WTC11 (cell line): ENCODE measurements around the gene ELFN2. TPM values are rescaled to one million over a fixed set of nuclear protein-coding genes. Genes with fewer than 3 reads are reported as not detected.

Source experiments
- ATAC-seq: fragments of 200-7000 bp; cut with Tn5 transposase; 2 replicates; pipeline ENCODE4 v1.10.0; 2021; ENCODE audit warnings: mild to moderate bottlenecking, moderate library complexity
- CTCF ChIA-PET: fragments of 300-600 bp; sonication (Branson Sonifier 250); formaldehyde crosslinking; loops from one replicate; lab custom pipeline; 2021; ENCODE audit warnings: antibody characterized with exemption; lab: Charles Lee
- POLR2A ChIA-PET: fragments of 350-600 bp; sonication (Branson Sonifier 250); formaldehyde crosslinking; loops from one replicate; lab custom pipeline; 2021; ENCODE audit warnings: antibody characterized with exemption; lab: Charles Lee
- DNase-seq: peaks from one replicate; pipeline ENCODE4 v3.0.0; 2021; ENCODE audit warnings: low spot score
- H3K27ac Mint-ChIP-seq: 2 replicates; pipeline ENCODE4 v1.8.0; 2021; ENCODE audit warnings: mixed read lengths
- H3K27me3 Mint-ChIP-seq: 2 replicates; pipeline ENCODE4 v1.8.0; 2021; ENCODE audit warnings: low read depth, mild to moderate bottlenecking, moderate library complexity, mixed read lengths
- H3K36me3 Mint-ChIP-seq: 2 replicates; pipeline ENCODE4 v1.8.0; 2021; ENCODE audit warnings: mixed read lengths
- H3K4me1 Mint-ChIP-seq: 2 replicates; pipeline ENCODE4 v1.8.0; 2022; ENCODE audit warnings: mixed read lengths
- H3K4me3 Mint-ChIP-seq: 2 replicates; pipeline ENCODE4 v1.8.0; 2021; ENCODE audit warnings: mild to moderate bottlenecking, moderate library complexity, mixed read lengths
- H3K9me3 Mint-ChIP-seq: 2 replicates; pipeline ENCODE4 v1.8.0; 2021; ENCODE audit warnings: mixed read lengths
- ATF1 ChIP-seq: sonication (generic); formaldehyde crosslinking; IDR thresholded peaks from 2 replicates; pipeline ENCODE4 v1.8.1; 2023; ENCODE audit warnings: mild to moderate bottlenecking, moderate library complexity, missing genetic modification reagents
- ATF3 ChIP-seq: sonication (generic); formaldehyde crosslinking; conservative IDR thresholded peaks from 2 replicates; pipeline ENCODE4 v1.8.1; 2022; ENCODE audit warnings: mild to moderate bottlenecking, missing genetic modification reagents
- CREB1 ChIP-seq: sonication (generic); formaldehyde crosslinking; IDR thresholded peaks from 2 replicates; pipeline ENCODE4 v1.8.0; 2023; ENCODE audit warnings: mild to moderate bottlenecking, missing genetic modification reagents
- ELF4 ChIP-seq: sonication (generic); formaldehyde crosslinking; IDR thresholded peaks from 2 replicates; pipeline ENCODE4 v1.8.1; 2022; ENCODE audit warnings: low read depth, mild to moderate bottlenecking, moderate library complexity, missing genetic modification reagents
- FOXK1 ChIP-seq: sonication (generic); formaldehyde crosslinking; IDR thresholded peaks from 2 replicates; pipeline ENCODE4 v1.8.0; 2022; ENCODE audit warnings: mild to moderate bottlenecking, moderate library complexity, missing genetic modification reagents
- FOXP4 ChIP-seq: sonication (generic); formaldehyde crosslinking; IDR thresholded peaks from 2 replicates; pipeline ENCODE4 v1.8.0; 2022; ENCODE audit warnings: mild to moderate bottlenecking, missing genetic modification reagents
- GTF2I ChIP-seq: fragments of 250-450 bp; sonication (Bioruptor Pico); conservative IDR thresholded peaks from 2 replicates; pipeline ENCODE4 v1.4.0; 2021; ENCODE audit warnings: mild to moderate bottlenecking
- KAT7 ChIP-seq: sonication (generic); formaldehyde crosslinking; IDR thresholded peaks from 2 replicates; pipeline ENCODE4 v1.8.1; 2023; ENCODE audit warnings: missing genetic modification reagents, mild to moderate bottlenecking, borderline replicate concordance
- MAX ChIP-seq: sonication (generic); formaldehyde crosslinking; IDR thresholded peaks from 2 replicates; pipeline ENCODE4 v1.8.0; 2022; ENCODE audit warnings: mild to moderate bottlenecking, missing genetic modification reagents
- MXD4 ChIP-seq: fragments of 250-450 bp; sonication (Bioruptor Pico); IDR thresholded peaks from 2 replicates; pipeline ENCODE4 v1.8.0; 2021; ENCODE audit warnings: mild to moderate bottlenecking, moderate library complexity, borderline replicate concordance
- NFE2L1 ChIP-seq: sonication (generic); formaldehyde crosslinking; IDR thresholded peaks from 2 replicates; pipeline ENCODE4 v1.8.1; 2023; ENCODE audit warnings: missing genetic modification reagents
- NR2C2 ChIP-seq: sonication (generic); formaldehyde crosslinking; IDR thresholded peaks from 2 replicates; pipeline ENCODE4 v1.8.0; 2022; ENCODE audit warnings: mild to moderate bottlenecking, missing genetic modification reagents
- OVOL2 ChIP-seq: fragments of 250-450 bp; sonication (Bioruptor Pico); IDR thresholded peaks from 2 replicates; pipeline ENCODE4 v1.9.0; 2021; ENCODE audit warnings: mild to moderate bottlenecking, borderline replicate concordance
- PRRX2 ChIP-seq: fragments of 250-450 bp; sonication (Bioruptor Pico); IDR thresholded peaks from 2 replicates; pipeline ENCODE4 v1.8.0; 2021; ENCODE audit warnings: mild to moderate bottlenecking
- RORB ChIP-seq: fragments of 250-450 bp; sonication (Bioruptor Pico); IDR thresholded peaks from 2 replicates; pipeline ENCODE4 v1.9.0; 2021; ENCODE audit warnings: mild to moderate bottlenecking
- TEAD1 ChIP-seq: sonication (generic); formaldehyde crosslinking; IDR thresholded peaks from 2 replicates; pipeline ENCODE4 v1.8.0; 2022; ENCODE audit warnings: mild to moderate bottlenecking, missing genetic modification reagents
- TEAD4 ChIP-seq: sonication (generic); formaldehyde crosslinking; IDR thresholded peaks from 2 replicates; pipeline ENCODE4 v1.8.0; 2022; ENCODE audit warnings: mild to moderate bottlenecking, missing genetic modification reagents
- ZBTB21 ChIP-seq: sonication (generic); formaldehyde crosslinking; IDR thresholded peaks from 2 replicates; pipeline ENCODE4 v1.8.1; 2023; ENCODE audit warnings: mild to moderate bottlenecking, missing genetic modification reagents, borderline replicate concordance
- ZNF121 ChIP-seq: sonication (generic); formaldehyde crosslinking; IDR thresholded peaks from 2 replicates; pipeline ENCODE4 v1.8.0; 2023; ENCODE audit warnings: missing genetic modification reagents
- ZNF138 ChIP-seq: sonication (generic); formaldehyde crosslinking; conservative IDR thresholded peaks from 2 replicates; pipeline ENCODE4 v1.8.1; 2022; ENCODE audit warnings: mild to moderate bottlenecking, moderate library complexity, missing genetic modification reagents
- ZNF232 ChIP-seq: sonication (generic); formaldehyde crosslinking; IDR thresholded peaks from 2 replicates; pipeline ENCODE4 v1.8.0; 2022; ENCODE audit warnings: mild to moderate bottlenecking, missing genetic modification reagents
- ZNF263 ChIP-seq: sonication (generic); formaldehyde crosslinking; IDR thresholded peaks from 2 replicates; pipeline ENCODE4 v1.8.1; 2022; ENCODE audit warnings: low read depth, mild to moderate bottlenecking, moderate library complexity, missing genetic modification reagents
- ZNF396 ChIP-seq: fragments of 250-450 bp; sonication (Bioruptor Pico); IDR thresholded peaks from 2 replicates; pipeline ENCODE4 v1.8.0; 2021; ENCODE audit warnings: mild to moderate bottlenecking, moderate library complexity, borderline replicate concordance
- ZNF416 ChIP-seq: fragments of 250-450 bp; sonication (Bioruptor Pico); IDR thresholded peaks from 2 replicates; pipeline ENCODE4 v1.9.0; 2021; ENCODE audit warnings: mild to moderate bottlenecking, inconsistent platforms
- total RNA-seq: library from RNA; stranded (reverse); gene quantifications from 3 replicates; pipeline ENCODE4 v1.2.3, GENCODE V29; 2021

The ELFN2 gene
- total RNA-seq, 1 experiment from 2014 or later: 0.87 TPM

- Mint-ChIP-seq H3K27me3 (peaks cover 5% of the 10 kb centered on the region; the same call in 1 of the 2 replicates), H3K27ac (no peak overlapping the region), H3K4me1 (peaks cover 14% of the 10 kb centered on the region), H3K9me3 (no peaks in the 10 kb centered on the region), H3K4me3 (no peak overlapping the region), H3K36me3 (no peaks in the 10 kb centered on the region)
- DNase-seq: no peak
- no peak for ATAC-seq
- ChIA-PET POLR2A (no interaction called here), CTCF (no interaction called here)
- TF ChIP-seq MAX (no peak), ZNF396 (CRISPR knock-in tag) (no peak), MXD4 (CRISPR knock-in tag) (no peak), RORB (no peak), FOXP4 (CRISPR knock-in tag) (no peak), KAT7 (no peak), NFE2L1 (CRISPR knock-in tag) (no peak), OVOL2 (no peak), ZNF138 (CRISPR knock-in tag) (no peak), ZNF232 (CRISPR knock-in tag) (no peak), PRRX2 (CRISPR knock-in tag) (no peak), ATF1 (CRISPR knock-in tag) (no peak), GTF2I (CRISPR knock-in tag) (no peak), ATF3 (no peak)
Observed at GRCh38 chr22:37346505-37346895, 80.8 kb downstream of the ELFN2 start.

GRCh38 chr22:37345863-37346504 lies 81.3 kb downstream of the ELFN2 start:
- ChIA-PET POLR2A (no interaction called here), CTCF (interaction anchor here (0.6 kb wide), 1 partner anchor 221 kb away, joined by 4 read pairs; no protein-coding TSS in a partner anchor)
- no peaks in the 10 kb centered on the region for H3K9me3 Mint-ChIP-seq
- DNase-seq (no peak), ATAC-seq (no peak)
- peaks cover 19% of the 10 kb centered on the region for H3K4me1 Mint-ChIP-seq
- peaks cover 6% of the 10 kb centered on the region for H3K27me3 Mint-ChIP-seq
- H3K27ac Mint-ChIP-seq: no peak overlapping the region; the same call in none of the 2 replicates
- H3K4me3 Mint-ChIP-seq: no peak overlapping the region
- no peaks in the 10 kb centered on the region for H3K36me3 Mint-ChIP-seq
- TF ChIP-seq TEAD4 (CRISPR knock-in tag): no peak
- TF ChIP-seq CREB1 (CRISPR knock-in tag): no peak
- TF ChIP-seq ZNF416 (CRISPR knock-in tag): no peak
- no peak for TF ChIP-seq ZNF121 (CRISPR knock-in tag)
- no peak for TF ChIP-seq ZBTB21
- TF ChIP-seq ELF4 (CRISPR knock-in tag): no peak
- TF ChIP-seq NR2C2 (CRISPR knock-in tag): no peak
- TF ChIP-seq TEAD1 (CRISPR knock-in tag): no peak
- TF ChIP-seq ZNF263 (CRISPR knock-in tag): no peak
- TF ChIP-seq FOXK1 (CRISPR knock-in tag): no peak
